ENCODE measurements around the gene SLBP.

The SLBP gene

GRCh38 chr4:1750381-1751154 lies 38.4 kb upstream of the SLBP start:
- in situ Hi-C loops (cut with HindIII; ENCODE audit: low sequenced_read_pairs) = loop anchor here (10.0 kb wide), 1 partner anchor 74 kb away; no protein-coding TSS in a partner anchor

- in situ Hi-C loops (cut with HindIII; ENCODE audit: low sequenced_read_pairs) = loop anchor here (10.0 kb wide), 1 partner anchor 75 kb away; no protein-coding TSS in a partner anchor
Observed at GRCh38 chr4:1749826-1750225, 37.7 kb upstream of the SLBP start.

- in situ Hi-C loops (cut with HindIII; ENCODE audit: low sequenced_read_pairs) = no loop called here
Observed at GRCh38 chr4:1749370-1749769, 37.3 kb upstream of the SLBP start.

GRCh38 chr4:1748465-1748995 lies 36.4 kb upstream of the SLBP start:
- in situ Hi-C loops (cut with HindIII; ENCODE audit: low sequenced_read_pairs) = no loop called here

GRCh38 chr4:1747603-1747967 lies 35.5 kb upstream of the SLBP start:
- in situ Hi-C loops (cut with HindIII; ENCODE audit: low sequenced_read_pairs) = no loop called here

GRCh38 chr4:1746919-1747602 lies 34.9 kb upstream of the SLBP start:
- in situ Hi-C loops (cut with HindIII; ENCODE audit: low sequenced_read_pairs) = no loop called here

GRCh38 chr4:1746265-1746691 lies 34.2 kb upstream of the SLBP start:
- in situ Hi-C loops (cut with HindIII; ENCODE audit: low sequenced_read_pairs) = no loop called here

GRCh38 chr4:1745697-1746096 lies 33.6 kb upstream of the SLBP start:
- in situ Hi-C loops (cut with HindIII; ENCODE audit: low sequenced_read_pairs) = no loop called here

GRCh38 chr4:1745165-1745564 lies 33.0 kb upstream of the SLBP start:
- in situ Hi-C loops (cut with HindIII; ENCODE audit: low sequenced_read_pairs) = no loop called here

- in situ Hi-C loops (cut with HindIII; ENCODE audit: low sequenced_read_pairs) = no loop called here
Observed at GRCh38 chr4:1744552-1744951, 32.4 kb upstream of the SLBP start.

- in situ Hi-C loops (cut with HindIII; ENCODE audit: low sequenced_read_pairs) = no loop called here
Observed at GRCh38 chr4:1743975-1744374, 31.9 kb upstream of the SLBP start.

- in situ Hi-C loops (cut with HindIII; ENCODE audit: low sequenced_read_pairs) = no loop called here
Observed at GRCh38 chr4:1743551-1743950, 31.4 kb upstream of the SLBP start.

- in situ Hi-C loops (cut with HindIII; ENCODE audit: low sequenced_read_pairs) = no loop called here
Observed at GRCh38 chr4:1741208-1741607, 29.1 kb upstream of the SLBP start.

GRCh38 chr4:1740021-1740545 lies 28.0 kb upstream of the SLBP start:
- in situ Hi-C loops (cut with HindIII; ENCODE audit: low sequenced_read_pairs) = no loop called here

GRCh38 chr4:1739358-1739757 lies 27.2 kb upstream of the SLBP start:
- in situ Hi-C loops (cut with HindIII; ENCODE audit: low sequenced_read_pairs) = no loop called here

GRCh38 chr4:1738410-1738809 lies 26.3 kb upstream of the SLBP start:
- in situ Hi-C loops (cut with HindIII; ENCODE audit: low sequenced_read_pairs) = no loop called here

- in situ Hi-C loops (cut with HindIII; ENCODE audit: low sequenced_read_pairs) = no loop called here
Observed at GRCh38 chr4:1737666-1738065, 25.5 kb upstream of the SLBP start.

GRCh38 chr4:1736812-1737211 lies 24.7 kb upstream of the SLBP start:
- in situ Hi-C loops (cut with HindIII; ENCODE audit: low sequenced_read_pairs) = no loop called here

- in situ Hi-C loops (cut with HindIII; ENCODE audit: low sequenced_read_pairs) = no loop called here
Observed at GRCh38 chr4:1735215-1735614, 23.1 kb upstream of the SLBP start.

GRCh38 chr4:1732911-1733310 lies 20.8 kb upstream of the SLBP start:
- in situ Hi-C loops (cut with HindIII; ENCODE audit: low sequenced_read_pairs) = no loop called here

GRCh38 chr4:1731180-1731579 lies 19.1 kb upstream of the SLBP start:
- in situ Hi-C loops (cut with HindIII; ENCODE audit: low sequenced_read_pairs) = no loop called here
